KOPT-K1 (cell line): ENCODE data around the gene PIH1D2.
A peak's percentile ranks its signal among the peaks of the same experiment; 100 is the strongest.
"Not testable (repeated sequence)": the region's sequence is repeated elsewhere in the genome, so short reads cannot be mapped to it uniquely, and the experiment has no call there.

ENCODE experiments used
- H3K27ac ChIP-seq: fragments of 200-600 bp; sonication (generic); 2 replicates; pipeline ENCODE4 v1.5.1; 2016; ENCODE audit warnings: antibody characterized with exemption, mild to moderate bottlenecking, low read depth, low read length; ENCODE audit not compliant: poor library complexity, severe bottlenecking
- H3K36me3 ChIP-seq: fragments of 200-600 bp; sonication (generic); 2 replicates; pipeline ENCODE4 v1.5.1; 2017; ENCODE audit warnings: antibody characterized with exemption, mild to moderate bottlenecking, low read length, moderate library complexity; ENCODE audit not compliant: insufficient read depth
- H3K9me3 ChIP-seq: fragments of 200-600 bp; sonication (generic); 2 replicates; pipeline ENCODE4 v1.5.1; 2017; ENCODE audit warnings: antibody characterized with exemption, low read length, mild to moderate bottlenecking; ENCODE audit not compliant: insufficient read depth, poor library complexity, severe bottlenecking

The PIH1D2 gene

DNA sequence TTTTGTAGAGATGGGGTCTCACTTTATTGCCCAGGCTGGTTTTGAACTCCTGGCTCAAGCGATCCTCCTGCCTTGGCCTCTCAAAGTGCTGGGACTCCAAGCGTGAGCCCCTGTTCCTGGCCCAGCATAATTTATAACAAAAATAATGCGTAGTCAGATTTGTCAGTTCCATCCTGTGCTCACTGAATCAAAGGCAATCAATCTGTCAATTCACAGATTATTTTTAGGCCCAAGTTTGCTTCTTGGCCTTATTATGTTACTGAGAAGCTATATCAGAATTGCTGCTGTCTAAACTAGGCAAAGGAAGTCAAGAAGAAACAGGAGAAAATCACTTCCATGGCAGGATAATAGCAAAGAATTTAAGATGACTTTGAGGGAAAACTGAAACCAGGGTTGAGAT, 39.9 kb downstream of the PIH1D2 start:
- Histone ChIP-seq H3K27ac (no peak overlapping the region), H3K36me3 (peaks cover 88% of the 10 kb centered on the region), H3K9me3 (no peaks in the 10 kb centered on the region)

- no peaks in the 10 kb centered on the region for H3K9me3 ChIP-seq
- H3K36me3 ChIP-seq: peaks cover 63% of the 10 kb centered on the region
These were observed 44.4 kb downstream of the PIH1D2 start for GRCh38 chr11:112029460-112029859.

GRCh38 chr11:112026784-112027410, 46.9 kb downstream of the PIH1D2 start:
- peaks cover 42% of the 10 kb centered on the region for H3K36me3 ChIP-seq
- H3K27ac ChIP-seq, H3K9me3 ChIP-seq: not testable (repeated sequence)

More at GRCh38 chr11:112029460-112029859, 44.4 kb downstream of the PIH1D2 start:
- H3K27ac ChIP-seq: no peak overlapping the region

- Histone ChIP-seq H3K9me3 (no peaks in the 10 kb centered on the region), H3K27ac (peak overlapping the region; percentile 88), H3K36me3 (peaks cover 30% of the 10 kb centered on the region)
These were observed 48.1 kb downstream of the PIH1D2 start for GRCh38 chr11:112025707-112026106.

GRCh38 chr11:112024773-112025678, 48.8 kb downstream of the PIH1D2 start, which contains the start of gene DLAT:
Gene DLAT, plus strand, starts transcription at chr11:112025408. Its CDS starts 65 bp downstream, at chr11:112025473.
- peaks cover 23% of the 10 kb centered on the region for H3K36me3 ChIP-seq
- no peaks in the 10 kb centered on the region for H3K9me3 ChIP-seq
- peak within 1 kb of the TSS; percentile 88 for H3K27ac ChIP-seq

DNA sequence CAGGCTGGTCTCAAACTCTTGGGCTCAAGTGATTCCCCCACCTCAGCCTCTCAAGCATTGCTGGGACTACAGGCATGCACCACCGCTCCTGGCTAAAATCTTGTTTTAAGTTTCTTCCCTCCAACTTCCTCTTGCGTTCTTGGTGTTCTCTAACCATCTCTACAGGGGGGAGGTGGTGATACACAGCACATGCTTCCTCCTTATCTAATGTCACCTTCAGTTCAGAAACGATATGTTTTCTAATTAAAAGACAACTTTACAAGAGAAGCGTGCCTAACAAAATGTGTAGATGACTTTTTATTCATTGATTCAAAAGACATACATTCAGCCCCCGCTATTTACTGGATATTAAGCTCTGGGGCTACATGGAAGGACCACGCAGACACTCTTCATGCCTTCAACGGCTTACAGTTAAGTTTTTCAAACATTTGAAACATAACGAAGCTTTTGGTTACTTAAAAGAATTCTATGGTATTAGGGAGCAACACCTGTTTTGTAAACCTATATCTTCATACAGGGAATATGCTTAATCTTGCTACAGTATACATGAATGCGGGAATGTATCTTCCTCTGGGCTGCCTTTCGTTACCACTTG, 49.5 kb downstream of the PIH1D2 start:
- no peaks in the 10 kb centered on the region for H3K9me3 ChIP-seq
- H3K27ac ChIP-seq: peak overlapping the region; percentile 88
- peaks cover 16% of the 10 kb centered on the region for H3K36me3 ChIP-seq

- Histone ChIP-seq H3K36me3 (peaks cover 4% of the 10 kb centered on the region; the same call in 1 of the 2 replicates), H3K27ac (no peak overlapping the region), H3K9me3 (no peaks in the 10 kb centered on the region)
These were observed 50.7 kb downstream of the PIH1D2 start for GRCh38 chr11:112023104-112023503.

GRCh38 chr11:112019066-112019465, 54.8 kb downstream of the PIH1D2 start:
- Histone ChIP-seq H3K27ac (no peak overlapping the region), H3K9me3 (no peaks in the 10 kb centered on the region), H3K36me3 (no peaks in the 10 kb centered on the region)
